Thyroid gland (tissue), 4 donors: ENCODE measurements around the gene PTPN14. TPM values are rescaled to one million over a fixed set of nuclear protein-coding genes. Genes with fewer than 3 reads are reported as not detected.

Experiments used
- DNase-seq, 2 donors: peaks; one replicate each; pipeline ENCODE4 v3.0.0-alpha.2; 2019
- H3K27ac ChIP-seq, 3 donors: fragments of 200-600 bp; sonication (generic); 1 replicate in 2 of 3; 2 replicates in 1 of 3; pipeline ENCODE4 v1.5.1; 2016 to 2019; ENCODE audit warnings: mild to moderate bottlenecking in 1 of 3, moderate library complexity in 1 of 3
- H3K27me3 ChIP-seq: fragments of 200-600 bp; sonication (generic); one replicate; pipeline ENCODE4 v1.5.1; 2019
- H3K36me3 ChIP-seq, 2 donors: fragments of 200-600 bp; sonication (generic); one replicate each; pipeline ENCODE4 v1.5.1; 2016 to 2019
- H3K4me1 ChIP-seq, 2 donors: fragments of 200-600 bp; sonication (generic); one replicate each; pipeline ENCODE4 v1.5.1; 2017 to 2019
- H3K4me3 ChIP-seq, 3 donors: fragments of 200-600 bp; sonication (generic); replicated peaks in 1 of 3; 1 replicate in 2 of 3; 2 replicates in 1 of 3; pipeline ENCODE4 v1.5.1; 2016; ENCODE audit warnings: mild to moderate bottlenecking in 1 of 3
- H3K9me3 ChIP-seq: fragments of 200-600 bp; sonication (generic); one replicate; pipeline ENCODE4 v1.5.1; 2017
- POLR2A ChIP-seq, 2 donors: fragments of 450-650 bp; IDR thresholded peaks; one replicate each; pipeline ENCODE4 v1.6.1; 2017; ENCODE audit warnings: antibody characterized with exemption in 2 of 2, mild to moderate bottlenecking in 2 of 2, moderate library complexity in 1 of 2
- WGBS, 2 donors: methylation state at CpG; one replicate each; pipeline ENCODE4 v1.1.5; 2017; 5-methylcytosine and 5-hydroxymethylcytosine counted together
- intact Hi-C: fragments of 100-400 bp; cut with DNase I; formaldehyde crosslinking; loops from one replicate; pipeline ENCODE4 v1.15.1; 2023
- total RNA-seq, 4 donors: library from RNA; depleted of rRNA; stranded (reverse); fragments of >200 nt; gene quantifications; one replicate each; pipeline ENCODE4 v1.2.3, GENCODE V29; 2016
- TF ChIP-seq, protein P1 (sequence below), 6 experiments: fragments of 200-600 bp in 3 of 6; fragments of 450-650 bp in 3 of 6; sonication (generic) in 3 of 6; IDR thresholded peaks; one replicate each; pipeline ENCODE4 v1.5.1; 2016 to 2019; ENCODE audit warnings: antibody characterized with exemption in 6 of 6, mild to moderate bottlenecking in 2 of 6, inconsistent platforms in 1 of 6, moderate library complexity in 1 of 6

The PTPN14 gene
- total RNA-seq, 4 donors from 2014 or later: 28.1 to 33.4 (median 31.8) TPM

DNA sequence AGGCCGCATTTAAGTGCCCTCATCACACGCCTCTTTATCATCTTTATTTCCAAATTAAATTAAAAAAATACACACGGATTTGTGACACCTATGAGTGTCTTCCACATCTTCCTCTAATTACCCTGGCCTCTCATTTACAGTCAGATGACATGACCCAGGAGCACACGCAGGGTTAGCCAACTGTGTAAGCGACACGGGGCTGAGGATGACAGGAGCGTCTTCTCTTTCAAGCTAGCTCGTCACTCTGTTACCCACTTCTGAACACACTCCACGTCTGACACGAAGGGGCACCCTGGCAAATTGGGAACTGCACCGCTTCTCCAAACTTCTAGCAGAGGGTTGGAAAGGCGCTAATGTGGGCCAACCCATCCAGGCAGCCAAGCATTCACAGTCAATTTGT, 158.3 kb downstream of the PTPN14 start:
- Histone ChIP-seq H3K9me3 (no peaks in the 10 kb centered on the region), H3K4me1 (no peaks in the 10 kb centered on the region), H3K27ac (no peak overlapping the region), H3K27me3 (no peaks in the 10 kb centered on the region), H3K4me3 (no peak overlapping the region), H3K36me3 (peaks cover 5 to 12% of the 10 kb centered on the region in 2 donors)
- DNase-seq: no peak
- intact Hi-C loops: no loop called here
- 90% methylated on average over 12 of the region's 12 CpGs for WGBS, 2 donors
- TF ChIP-seq, protein P1, sequence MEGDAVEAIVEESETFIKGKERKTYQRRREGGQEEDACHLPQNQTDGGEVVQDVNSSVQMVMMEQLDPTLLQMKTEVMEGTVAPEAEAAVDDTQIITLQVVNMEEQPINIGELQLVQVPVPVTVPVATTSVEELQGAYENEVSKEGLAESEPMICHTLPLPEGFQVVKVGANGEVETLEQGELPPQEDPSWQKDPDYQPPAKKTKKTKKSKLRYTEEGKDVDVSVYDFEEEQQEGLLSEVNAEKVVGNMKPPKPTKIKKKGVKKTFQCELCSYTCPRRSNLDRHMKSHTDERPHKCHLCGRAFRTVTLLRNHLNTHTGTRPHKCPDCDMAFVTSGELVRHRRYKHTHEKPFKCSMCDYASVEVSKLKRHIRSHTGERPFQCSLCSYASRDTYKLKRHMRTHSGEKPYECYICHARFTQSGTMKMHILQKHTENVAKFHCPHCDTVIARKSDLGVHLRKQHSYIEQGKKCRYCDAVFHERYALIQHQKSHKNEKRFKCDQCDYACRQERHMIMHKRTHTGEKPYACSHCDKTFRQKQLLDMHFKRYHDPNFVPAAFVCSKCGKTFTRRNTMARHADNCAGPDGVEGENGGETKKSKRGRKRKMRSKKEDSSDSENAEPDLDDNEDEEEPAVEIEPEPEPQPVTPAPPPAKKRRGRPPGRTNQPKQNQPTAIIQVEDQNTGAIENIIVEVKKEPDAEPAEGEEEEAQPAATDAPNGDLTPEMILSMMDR (IDR thresholded peaks at IDR 0.05): no peak
- no peak for TF ChIP-seq POLR2A (IDR thresholded peaks at IDR 0.05)

DNA sequence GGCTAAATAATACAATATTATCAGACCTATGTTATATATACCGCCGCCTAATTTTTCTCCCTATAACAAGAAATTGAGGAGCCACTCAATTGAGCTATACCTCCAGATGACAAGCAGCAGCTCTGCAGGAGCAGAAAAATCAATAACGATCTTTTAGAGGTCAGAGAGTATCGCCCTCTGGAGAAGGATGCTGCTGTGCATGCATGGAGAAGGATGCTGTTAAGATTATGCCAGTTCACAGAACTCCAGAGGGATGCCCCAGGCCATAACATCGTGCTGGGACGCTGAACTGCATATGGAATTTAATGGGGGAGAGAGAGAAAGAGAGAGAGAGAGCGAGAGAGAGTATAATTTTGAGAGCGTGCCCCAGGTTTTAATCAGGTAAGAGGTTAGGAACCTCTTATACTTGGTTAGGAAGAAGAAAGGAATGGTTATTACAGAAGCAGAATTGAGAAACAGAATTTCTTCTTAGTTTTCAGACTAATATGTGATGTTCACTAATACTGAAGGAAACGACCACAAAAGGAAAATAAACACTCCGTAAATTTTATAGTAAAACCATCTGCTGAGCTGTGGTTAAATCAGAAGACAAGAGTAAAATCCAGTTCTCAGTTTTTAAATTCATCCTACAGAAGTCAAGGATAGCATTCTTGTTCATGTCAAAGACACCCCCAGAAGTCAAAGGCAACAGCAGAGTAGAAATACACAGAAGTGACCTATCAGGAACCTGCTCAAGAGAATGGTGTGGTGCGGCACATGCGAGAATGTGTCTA, 159.3 kb downstream of the PTPN14 start:
- Histone ChIP-seq H3K4me1 (no peaks in the 10 kb centered on the region), H3K27ac (no peak overlapping the region), H3K9me3 (no peaks in the 10 kb centered on the region), H3K4me3 (no peak overlapping the region), H3K27me3 (no peaks in the 10 kb centered on the region), H3K36me3 (peaks cover 5 to 12% of the 10 kb centered on the region in 2 donors)
- intact Hi-C loops: no loop called here
- TF ChIP-seq, protein P1 (IDR thresholded peaks at IDR 0.05): no peak
- no peak for TF ChIP-seq POLR2A (IDR thresholded peaks at IDR 0.05)
- 93% methylated on average over 12 of the region's 12 CpGs for WGBS, 2 donors
- no peak for DNase-seq

DNA sequence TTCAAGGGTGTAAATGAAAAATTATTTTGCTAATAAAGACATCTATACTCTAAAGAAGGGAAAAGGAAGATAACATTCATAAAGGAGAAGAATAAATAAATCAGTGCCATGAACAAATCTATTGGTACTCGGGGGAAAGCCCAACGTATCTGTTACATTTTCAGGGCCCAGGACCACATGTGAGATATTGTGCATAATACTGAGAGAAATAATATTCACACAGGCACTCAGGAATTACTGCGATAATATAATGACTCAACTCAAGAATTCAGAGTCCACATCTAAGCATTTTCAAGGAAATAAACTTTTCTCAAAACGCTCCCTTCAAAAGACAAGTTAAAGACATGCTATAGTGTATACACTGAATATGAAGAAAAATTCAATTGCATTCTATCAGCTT, 161.7 kb downstream of the PTPN14 start:
- no peaks in the 10 kb centered on the region for H3K9me3 ChIP-seq
- TF ChIP-seq POLR2A (IDR thresholded peaks at IDR 0.05): no peak
- TF ChIP-seq, protein P1 (IDR thresholded peaks at IDR 0.05): no peak

DNA sequence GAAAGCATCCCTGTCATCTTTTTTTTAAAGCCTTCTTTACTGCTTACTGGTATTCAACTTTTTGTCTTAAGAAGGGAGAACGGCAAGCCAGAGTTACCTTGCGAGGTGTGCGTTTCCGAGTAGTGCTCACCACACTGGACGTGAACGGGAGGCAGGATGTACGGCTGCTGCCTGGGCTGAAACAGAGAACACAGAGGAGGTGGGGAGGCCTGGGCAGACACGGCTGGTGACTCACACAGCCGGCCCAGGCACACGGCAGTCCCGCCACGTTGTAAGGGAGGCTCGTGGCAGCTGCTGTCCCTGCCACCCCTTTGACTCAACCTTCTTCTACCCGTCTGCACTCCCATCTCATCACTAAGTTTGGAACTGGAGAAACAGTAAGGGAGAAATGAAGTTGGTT, 164.7 kb downstream of the PTPN14 start:
- no peak for DNase-seq
- Histone ChIP-seq H3K27ac (no peak overlapping the region), H3K4me3 (no peak overlapping the region), H3K9me3 (no peaks in the 10 kb centered on the region), H3K36me3 (peaks cover 16 to 20% of the 10 kb centered on the region in 2 donors), H3K27me3 (no peaks in the 10 kb centered on the region), H3K4me1 (no peaks in the 10 kb centered on the region)
- TF ChIP-seq POLR2A (IDR thresholded peaks at IDR 0.05): no peak
- TF ChIP-seq, protein P1 (IDR thresholded peaks at IDR 0.05): no peak
- intact Hi-C loops: no loop called here
- WGBS, 2 donors: 92 to 95% methylated on average over 14 of the region's 14 CpGs

More for the DNA sequence above, 161.7 kb downstream of the PTPN14 start:
- Histone ChIP-seq H3K27ac (no peak overlapping the region), H3K27me3 (no peaks in the 10 kb centered on the region), H3K4me1 (no peaks in the 10 kb centered on the region), H3K4me3 (no peak overlapping the region), H3K36me3 (peaks cover 10 to 11% of the 10 kb centered on the region in 2 donors)
- DNase-seq: no peak
- WGBS, 2 donors: 86 to 93% methylated on average over 4 of the region's 4 CpGs
- intact Hi-C loops: no loop called here

DNA sequence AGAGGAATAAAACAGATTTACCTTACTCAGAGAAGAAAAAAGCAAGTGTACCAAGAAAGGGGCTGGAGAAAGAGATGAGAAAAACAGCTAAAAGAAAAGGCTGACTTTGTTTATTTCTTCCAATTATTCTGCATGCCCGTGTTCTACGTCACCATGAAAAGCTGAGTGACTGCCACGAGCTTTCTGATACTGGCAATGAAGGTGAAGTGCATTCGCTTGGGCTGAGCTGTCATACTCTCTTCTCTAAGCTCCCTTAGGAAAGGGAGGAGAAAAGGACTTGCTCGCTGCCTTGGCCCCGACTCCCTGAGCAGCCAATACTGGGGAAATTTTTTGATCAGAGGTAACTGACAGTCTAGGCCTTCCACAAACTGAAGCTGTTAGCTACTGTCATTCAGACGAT, 165.1 kb downstream of the PTPN14 start:
- intact Hi-C loops: no loop called here
- 92 to 94% methylated on average over 7 of the region's 7 CpGs for WGBS, 2 donors
- no peak for DNase-seq
- no peak for TF ChIP-seq POLR2A (IDR thresholded peaks at IDR 0.05)
- TF ChIP-seq, protein P1 (IDR thresholded peaks at IDR 0.05): no peak
- no peaks in the 10 kb centered on the region for H3K27me3 ChIP-seq
- H3K4me3 ChIP-seq: no peak overlapping the region
- peaks cover 16 to 20% of the 10 kb centered on the region in 2 donors for H3K36me3 ChIP-seq
- no peak overlapping the region for H3K27ac ChIP-seq
- H3K4me1 ChIP-seq: no peaks in the 10 kb centered on the region
- H3K9me3 ChIP-seq: no peaks in the 10 kb centered on the region
